ENCODE results near the gene RETSAT.

RETSAT gene

GRCh38 chr2:85310330-85310729 lies 44.0 kb downstream of the RETSAT start:
- Histone ChIP-seq H3K36me3 (ENCODE audit: insufficient read depth, low read length) (no peaks in the 10 kb centered on the region; the same call in 1 of the 2 replicates), H3K9ac (ENCODE audit: insufficient read length) (no peak overlapping the region), H3K27ac (no peak overlapping the region), H3K4me3 (no peak overlapping the region), H3K9me3 (ENCODE audit: low read depth, low read length) (no peaks in the 10 kb centered on the region)
- no peak for DNase-seq (ENCODE audit: low read depth, low spot score)
- TF ChIP-seq EZH2 (IDR thresholded peaks at IDR 0.05) = no peak
- TF ChIP-seq FOXP2 (optimal IDR thresholded peaks at IDR 0.05; ENCODE audit: control extremely low read depth, extremely low read length, insufficient read depth) = no peak
- no peak for TF ChIP-seq POLR2AphosphoS5 (IDR thresholded peaks at IDR 0.05; ENCODE audit: borderline replicate concordance, low read depth, low read length)

- DNase-seq (ENCODE audit: low read depth, low spot score) = no peak
- Histone ChIP-seq H3K36me3 (ENCODE audit: insufficient read depth, low read length) (no peaks in the 10 kb centered on the region; the same call in 1 of the 2 replicates), H3K9me3 (ENCODE audit: low read depth, low read length) (no peaks in the 10 kb centered on the region), H3K27ac (no peak overlapping the region), H3K9ac (ENCODE audit: insufficient read length) (no peak overlapping the region), H3K4me3 (no peak overlapping the region)
- TF ChIP-seq FOXP2 (optimal IDR thresholded peaks at IDR 0.05; ENCODE audit: control extremely low read depth, extremely low read length, insufficient read depth) (no peak), POLR2AphosphoS5 (IDR thresholded peaks at IDR 0.05; ENCODE audit: borderline replicate concordance, low read depth, low read length) (no peak), EZH2 (IDR thresholded peaks at IDR 0.05) (no peak)
Observed at GRCh38 chr2:85309699-85310321, 44.5 kb downstream of the RETSAT start.

DNA sequence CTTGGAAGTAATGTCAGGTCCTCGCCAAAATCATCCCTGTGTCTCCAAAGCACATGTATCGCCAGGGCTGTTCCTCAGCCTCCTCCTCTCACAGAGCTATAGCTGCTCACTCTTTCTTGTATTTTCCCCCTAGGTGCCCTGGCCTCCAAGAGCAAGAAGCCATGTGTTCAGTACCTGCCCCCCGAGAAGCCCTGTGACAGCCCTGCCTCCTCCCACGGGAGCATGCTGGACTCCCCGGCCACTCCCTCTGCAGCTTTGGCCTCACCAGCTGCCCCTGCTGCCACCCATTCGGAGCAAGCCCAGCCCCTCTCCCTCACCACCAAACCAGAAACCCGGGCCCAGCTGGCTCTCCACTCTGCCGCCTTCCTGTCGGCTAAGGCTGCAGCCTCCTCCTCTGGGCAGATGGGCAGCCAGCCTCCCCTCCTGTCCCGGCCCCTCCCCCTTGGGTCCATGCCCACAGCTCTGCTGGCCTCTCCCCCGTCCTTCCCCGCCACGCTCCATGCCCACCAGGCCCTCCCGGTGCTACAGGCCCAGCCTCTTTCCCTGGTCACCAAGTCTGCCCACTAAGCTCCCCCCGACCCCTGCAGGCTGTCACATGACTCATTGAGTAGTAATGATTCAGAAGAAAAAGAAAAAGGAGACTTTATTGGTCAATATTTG lies 45.3 kb downstream of the RETSAT start:
- no peaks in the 10 kb centered on the region; the same call in 1 of the 2 replicates for H3K36me3 ChIP-seq (ENCODE audit: insufficient read depth, low read length)
- TF ChIP-seq FOXP2 (optimal IDR thresholded peaks at IDR 0.05; ENCODE audit: control extremely low read depth, extremely low read length, insufficient read depth) (no peak), POLR2AphosphoS5 (IDR thresholded peaks at IDR 0.05; ENCODE audit: borderline replicate concordance, low read depth, low read length) (no peak), EZH2 (IDR thresholded peaks at IDR 0.05) (no peak)
- H3K27ac ChIP-seq = no peak overlapping the region
- DNase-seq (ENCODE audit: low read depth, low spot score) = no peak
- H3K9me3 ChIP-seq (ENCODE audit: low read depth, low read length) = no peaks in the 10 kb centered on the region
- no peak overlapping the region for H3K9ac ChIP-seq (ENCODE audit: insufficient read length)
- H3K4me3 ChIP-seq = no peak overlapping the region

DNA sequence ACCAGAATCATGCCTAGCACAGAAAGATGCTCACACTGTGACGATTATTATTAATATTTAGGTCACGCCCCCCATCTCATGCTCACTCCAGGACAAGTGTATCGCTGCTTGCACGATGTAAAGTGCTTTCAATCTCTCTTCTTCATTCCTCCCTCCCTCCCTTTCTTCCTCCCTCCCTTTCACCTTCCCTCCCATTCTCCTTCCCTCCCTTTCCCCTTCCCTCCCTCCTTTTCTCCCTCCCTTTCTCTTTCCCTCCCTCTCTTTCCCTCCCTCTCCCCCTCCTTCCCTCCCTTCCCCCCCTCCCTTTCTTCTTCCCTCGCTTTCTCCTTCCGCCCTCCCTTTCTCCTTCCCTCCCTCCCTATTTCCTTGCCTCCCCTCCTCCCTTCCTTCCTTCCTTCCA lies 46.1 kb downstream of the RETSAT start:
- DNase-seq (ENCODE audit: low read depth, low spot score) = no peak
- no peak overlapping the region for H3K27ac ChIP-seq
- TF ChIP-seq FOXP2 (optimal IDR thresholded peaks at IDR 0.05; ENCODE audit: control extremely low read depth, extremely low read length, insufficient read depth) (no peak), POLR2AphosphoS5 (IDR thresholded peaks at IDR 0.05; ENCODE audit: borderline replicate concordance, low read depth, low read length) (no peak), EZH2 (IDR thresholded peaks at IDR 0.05) (no peak)
- no peaks in the 10 kb centered on the region for H3K9me3 ChIP-seq (ENCODE audit: low read depth, low read length)
- H3K4me3 ChIP-seq = no peak overlapping the region
- no peaks in the 10 kb centered on the region; the same call in 1 of the 2 replicates for H3K36me3 ChIP-seq (ENCODE audit: insufficient read depth, low read length)
- no peak overlapping the region for H3K9ac ChIP-seq (ENCODE audit: insufficient read length)

DNA sequence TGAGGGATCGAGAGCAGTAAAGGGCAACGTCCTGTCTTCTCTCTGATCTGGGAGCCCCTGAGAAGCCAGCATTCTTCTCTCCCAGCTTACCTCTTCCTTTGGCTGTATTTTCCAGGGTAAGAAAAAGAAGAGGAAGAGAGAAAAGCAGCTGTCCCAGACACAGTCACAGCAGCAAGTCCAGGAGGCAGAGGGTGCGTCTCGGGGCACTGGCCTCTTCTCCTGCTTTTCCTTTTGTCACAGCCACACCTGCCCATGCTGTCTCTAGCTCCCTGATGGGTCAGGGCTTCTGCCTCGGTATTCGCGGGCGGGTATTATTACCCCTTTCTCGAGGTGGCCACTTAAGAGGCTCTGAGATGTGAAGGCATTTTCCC lies 46.8 kb downstream of the RETSAT start:
- DNase-seq (ENCODE audit: low read depth, low spot score) = no peak
- Histone ChIP-seq H3K4me3 (no peak overlapping the region), H3K27ac (no peak overlapping the region), H3K9me3 (ENCODE audit: low read depth, low read length) (no peaks in the 10 kb centered on the region), H3K9ac (ENCODE audit: insufficient read length) (no peak overlapping the region), H3K36me3 (ENCODE audit: insufficient read depth, low read length) (no peaks in the 10 kb centered on the region; the same call in 1 of the 2 replicates)
- TF ChIP-seq POLR2AphosphoS5 (IDR thresholded peaks at IDR 0.05; ENCODE audit: borderline replicate concordance, low read depth, low read length) (no peak), FOXP2 (optimal IDR thresholded peaks at IDR 0.05; ENCODE audit: control extremely low read depth, extremely low read length, insufficient read depth) (no peak), EZH2 (IDR thresholded peaks at IDR 0.05) (no peak)

DNA sequence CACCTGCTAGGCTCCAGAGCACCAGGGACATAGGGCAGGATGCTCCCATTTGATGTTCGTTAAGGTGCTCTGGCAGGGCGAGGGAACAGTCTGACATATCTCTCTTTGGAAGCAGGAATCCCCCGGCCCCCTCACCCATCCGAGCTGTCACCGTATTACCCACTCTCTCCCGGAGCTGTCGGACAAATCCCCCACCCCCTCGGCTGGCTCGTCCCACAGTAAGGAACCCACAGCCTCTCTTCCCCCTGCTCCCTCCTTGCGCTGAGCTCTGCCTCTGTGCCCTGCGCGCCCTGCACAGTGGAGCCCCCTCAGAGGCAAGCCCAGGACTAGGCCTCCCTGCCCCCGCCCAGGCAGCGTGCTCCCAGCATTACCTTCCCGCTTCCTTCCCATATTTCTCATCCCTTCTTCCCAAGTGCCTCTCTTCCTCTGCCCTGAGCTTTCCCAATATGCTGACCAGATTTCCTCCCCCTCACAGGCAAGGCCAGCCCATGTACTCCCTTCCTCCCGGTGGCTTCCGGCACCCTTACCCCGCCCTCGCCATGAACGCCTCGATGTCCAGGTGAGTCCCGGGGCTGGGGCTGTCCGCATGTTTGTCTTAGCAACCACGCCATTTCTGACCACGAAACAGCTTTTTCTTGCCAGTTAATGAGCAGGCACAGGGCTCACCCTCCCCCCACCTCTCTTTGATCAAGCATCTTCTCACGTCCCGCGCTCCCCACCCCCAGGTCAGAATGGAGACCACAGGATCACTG lies 50.4 kb downstream of the RETSAT start:
- no peaks in the 10 kb centered on the region; the same call in 1 of the 2 replicates for H3K36me3 ChIP-seq (ENCODE audit: insufficient read depth, low read length)
- no peak overlapping the region for H3K9ac ChIP-seq (ENCODE audit: insufficient read length)
- H3K4me3 ChIP-seq = no peak overlapping the region
- no peaks in the 10 kb centered on the region for H3K9me3 ChIP-seq (ENCODE audit: low read depth, low read length)
- TF ChIP-seq EZH2 (IDR thresholded peaks at IDR 0.05) (no peak), POLR2AphosphoS5 (IDR thresholded peaks at IDR 0.05; ENCODE audit: borderline replicate concordance, low read depth, low read length) (no peak), FOXP2 (optimal IDR thresholded peaks at IDR 0.05; ENCODE audit: control extremely low read depth, extremely low read length, insufficient read depth) (no peak)
- H3K27ac ChIP-seq = no peak overlapping the region
- DNase-seq (ENCODE audit: low read depth, low spot score) = no peak

DNA sequence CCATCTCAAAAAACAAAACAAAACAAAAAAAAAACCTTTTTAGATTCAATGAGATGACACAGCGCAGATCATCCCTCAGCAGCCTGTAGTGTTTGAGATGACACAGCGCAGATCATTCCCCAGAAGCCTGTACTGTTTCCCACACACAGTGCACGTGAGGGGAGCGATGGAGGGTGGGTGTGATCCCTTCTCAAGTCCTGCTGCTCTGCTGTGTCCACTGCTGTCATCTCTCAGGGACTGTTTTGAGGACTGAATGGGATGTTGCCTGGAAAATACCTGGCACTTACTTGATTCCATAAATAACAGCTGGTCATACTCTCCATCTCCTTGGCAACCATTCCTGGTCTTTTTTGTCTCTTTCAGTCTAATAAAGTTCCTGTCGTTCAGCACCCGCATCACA lies 52.2 kb downstream of the RETSAT start:
- TF ChIP-seq FOXP2 (optimal IDR thresholded peaks at IDR 0.05; ENCODE audit: control extremely low read depth, extremely low read length, insufficient read depth) = no peak
- TF ChIP-seq POLR2AphosphoS5 (IDR thresholded peaks at IDR 0.05; ENCODE audit: borderline replicate concordance, low read depth, low read length) = no peak
- TF ChIP-seq EZH2 (IDR thresholded peaks at IDR 0.05) = no peak
- Histone ChIP-seq H3K36me3 (ENCODE audit: insufficient read depth, low read length) (no peaks in the 10 kb centered on the region; the same call in 1 of the 2 replicates), H3K9ac (ENCODE audit: insufficient read length) (no peak overlapping the region), H3K9me3 (ENCODE audit: low read depth, low read length) (no peaks in the 10 kb centered on the region), H3K27ac (no peak overlapping the region), H3K4me3 (no peak overlapping the region)
- DNase-seq (ENCODE audit: low read depth, low spot score) = no peak

All from SK-N-MC (cell line).